Measurements from ENCODE around the gene NRCAM. TPM values are rescaled to one million over a fixed set of nuclear protein-coding genes. Genes with fewer than 3 reads are reported as not detected.
A peak's percentile ranks its signal among the peaks of the same experiment; 100 is the strongest.

The NRCAM gene
- total RNA-seq, 1 donor from 2014 or later = 33.2 TPM

GRCh38 chr7:108251700-108252099 is 204.5 kb downstream of the NRCAM start:
- no peaks in the 10 kb centered on the region for H3K27me3 Mint-ChIP-seq (ENCODE audit: low read depth)
- peaks cover 9% of the 10 kb centered on the region for H3K9me3 Mint-ChIP-seq
- H3K36me3 Mint-ChIP-seq (ENCODE audit: low read depth) = peaks cover 19% of the 10 kb centered on the region
- H3K27ac Mint-ChIP-seq (ENCODE audit: unreplicated experiment) = peak overlapping the region; percentile 90
- TF ChIP-seq, protein P1, sequence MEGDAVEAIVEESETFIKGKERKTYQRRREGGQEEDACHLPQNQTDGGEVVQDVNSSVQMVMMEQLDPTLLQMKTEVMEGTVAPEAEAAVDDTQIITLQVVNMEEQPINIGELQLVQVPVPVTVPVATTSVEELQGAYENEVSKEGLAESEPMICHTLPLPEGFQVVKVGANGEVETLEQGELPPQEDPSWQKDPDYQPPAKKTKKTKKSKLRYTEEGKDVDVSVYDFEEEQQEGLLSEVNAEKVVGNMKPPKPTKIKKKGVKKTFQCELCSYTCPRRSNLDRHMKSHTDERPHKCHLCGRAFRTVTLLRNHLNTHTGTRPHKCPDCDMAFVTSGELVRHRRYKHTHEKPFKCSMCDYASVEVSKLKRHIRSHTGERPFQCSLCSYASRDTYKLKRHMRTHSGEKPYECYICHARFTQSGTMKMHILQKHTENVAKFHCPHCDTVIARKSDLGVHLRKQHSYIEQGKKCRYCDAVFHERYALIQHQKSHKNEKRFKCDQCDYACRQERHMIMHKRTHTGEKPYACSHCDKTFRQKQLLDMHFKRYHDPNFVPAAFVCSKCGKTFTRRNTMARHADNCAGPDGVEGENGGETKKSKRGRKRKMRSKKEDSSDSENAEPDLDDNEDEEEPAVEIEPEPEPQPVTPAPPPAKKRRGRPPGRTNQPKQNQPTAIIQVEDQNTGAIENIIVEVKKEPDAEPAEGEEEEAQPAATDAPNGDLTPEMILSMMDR (conservative IDR thresholded peaks at IDR 0.05) = no peak
- H3K4me1 Mint-ChIP-seq = peaks cover 24% of the 10 kb centered on the region
- no peak for DNase-seq (ENCODE audit: low read depth, low spot score)
- H3K4me3 Mint-ChIP-seq = no peak overlapping the region

DNA sequence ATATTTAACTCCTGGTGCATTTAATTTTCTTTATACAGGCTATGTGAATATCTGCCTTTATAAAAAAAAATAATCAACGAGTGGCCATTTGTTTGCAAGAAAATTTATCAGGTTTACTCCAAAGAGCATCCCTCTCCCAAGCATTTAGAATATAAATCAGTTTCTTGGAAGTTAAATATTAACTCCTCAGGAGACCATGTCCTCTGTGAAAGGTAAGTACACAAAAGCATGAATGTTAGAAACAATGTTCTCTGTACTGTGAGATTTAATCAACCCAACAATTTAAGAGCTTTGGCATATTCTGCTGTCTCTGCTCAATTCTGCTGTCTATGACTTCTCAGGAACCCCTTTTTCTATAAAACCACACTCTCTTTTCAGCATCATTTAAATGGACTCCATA is 206.8 kb downstream of the NRCAM start:
- Mint-ChIP-seq H3K36me3 (ENCODE audit: low read depth) (peaks cover 16% of the 10 kb centered on the region), H3K27ac (ENCODE audit: unreplicated experiment) (no peak overlapping the region), H3K4me1 (peaks cover 38% of the 10 kb centered on the region)

DNA sequence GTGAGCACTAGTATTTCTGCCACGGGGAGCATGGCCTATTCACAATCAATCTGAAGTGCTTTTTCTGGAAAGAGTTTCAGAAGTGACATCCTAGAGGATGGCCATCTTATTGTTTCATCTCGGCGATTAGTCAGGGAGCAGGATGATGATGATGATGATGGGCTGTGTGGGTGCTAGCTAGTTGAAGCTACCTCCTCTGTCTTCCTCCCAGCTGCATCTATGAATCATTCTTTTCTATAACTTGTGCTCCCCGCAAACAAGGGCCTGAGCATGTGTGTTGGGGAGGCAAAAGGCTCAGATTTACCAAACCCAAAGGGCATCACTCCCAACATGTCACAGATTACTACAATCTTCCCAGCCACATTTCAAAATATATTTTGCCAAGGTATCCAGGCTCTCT is 207.4 kb downstream of the NRCAM start:
- Mint-ChIP-seq H3K4me3 (no peak overlapping the region), H3K36me3 (ENCODE audit: low read depth) (peaks cover 14% of the 10 kb centered on the region), H3K27me3 (ENCODE audit: low read depth) (no peaks in the 10 kb centered on the region), H3K9me3 (peaks cover 8% of the 10 kb centered on the region), H3K27ac (ENCODE audit: unreplicated experiment) (no peak overlapping the region), H3K4me1 (peaks cover 42% of the 10 kb centered on the region)
- DNase-seq (ENCODE audit: low read depth, low spot score) = no peak
- TF ChIP-seq, protein P1 (conservative IDR thresholded peaks at IDR 0.05) = no peak

More for the DNA sequence above, 206.8 kb downstream of the NRCAM start:
- TF ChIP-seq, protein P1 (conservative IDR thresholded peaks at IDR 0.05) = no peak
- H3K27me3 Mint-ChIP-seq (ENCODE audit: low read depth) = no peaks in the 10 kb centered on the region
- no peak overlapping the region for H3K4me3 Mint-ChIP-seq
- no peak for DNase-seq (ENCODE audit: low read depth, low spot score)
- H3K9me3 Mint-ChIP-seq = peaks cover 8% of the 10 kb centered on the region

- H3K27me3 Mint-ChIP-seq (ENCODE audit: low read depth) = no peaks in the 10 kb centered on the region
- peaks cover 11% of the 10 kb centered on the region for H3K36me3 Mint-ChIP-seq (ENCODE audit: low read depth)
- TF ChIP-seq, protein P1 (conservative IDR thresholded peaks at IDR 0.05) = no peak
These were observed 207.8 kb downstream of the NRCAM start for GRCh38 chr7:108248418-108248817.

DNA sequence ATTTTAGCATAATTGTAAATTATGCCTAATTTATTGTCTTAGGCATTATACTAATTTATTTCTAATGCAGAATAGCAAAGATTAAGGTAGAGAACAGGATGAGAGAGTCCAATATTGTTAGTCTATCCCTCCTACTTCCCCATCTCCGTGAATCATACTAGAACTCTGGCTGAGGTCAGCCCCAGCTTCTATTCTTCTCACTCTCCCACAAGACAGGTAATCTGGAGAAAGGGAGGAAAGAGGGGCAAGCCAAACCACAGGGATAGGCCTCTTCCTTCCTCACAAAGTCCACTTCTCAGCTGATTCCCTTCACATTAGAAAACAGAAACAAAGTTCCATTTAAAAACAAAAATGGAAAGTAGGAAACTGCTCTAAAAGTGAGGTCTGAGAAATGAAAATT is 208.6 kb downstream of the NRCAM start:
- Mint-ChIP-seq H3K9me3 (peaks cover 3% of the 10 kb centered on the region), H3K4me3 (no peak overlapping the region), H3K36me3 (ENCODE audit: low read depth) (peaks cover 4% of the 10 kb centered on the region), H3K4me1 (peaks cover 36% of the 10 kb centered on the region), H3K27ac (ENCODE audit: unreplicated experiment) (no peak overlapping the region), H3K27me3 (ENCODE audit: low read depth) (no peaks in the 10 kb centered on the region)
- TF ChIP-seq, protein P1 (conservative IDR thresholded peaks at IDR 0.05) = no peak
- DNase-seq (ENCODE audit: low read depth, low spot score) = no peak

More at GRCh38 chr7:108248418-108248817, 207.8 kb downstream of the NRCAM start:
- H3K9me3 Mint-ChIP-seq = peaks cover 6% of the 10 kb centered on the region
- no peak overlapping the region for H3K27ac Mint-ChIP-seq (ENCODE audit: unreplicated experiment)
- H3K4me3 Mint-ChIP-seq = no peak overlapping the region
- peaks cover 43% of the 10 kb centered on the region for H3K4me1 Mint-ChIP-seq
- DNase-seq (ENCODE audit: low read depth, low spot score) = no peak
